Adrenal gland (tissue), 12 donors: ENCODE results near the gene RASD1. TPM values are rescaled to one million over a fixed set of nuclear protein-coding genes. Genes with fewer than 3 reads are reported as not detected.

Experiments
- DNase-seq, 7 donors: peaks; one replicate each; pipeline ENCODE4 v3.0.0-alpha.2; 2019 to 2020
- H3K27ac ChIP-seq, 5 donors: fragments of 200-600 bp; sonication (generic) in 4 of 5; 1 replicate in 3 of 5; 2 replicates in 2 of 5; pipeline versions ENCODE4 v1.5.1 to v1.8.0; 2016 to 2020; ENCODE audit warnings: mild to moderate bottlenecking in 1 of 5
- H3K27me3 ChIP-seq: fragments of 200-600 bp; 2 replicates; pipeline ENCODE4 v1.8.0; 2021
- H3K36me3 ChIP-seq, 2 donors: fragments of 200-600 bp; replicated peaks in 1 of 2; 1 replicate in 1 of 2; 2 replicates in 1 of 2; pipeline versions ENCODE4 v1.5.1 to v1.8.0; 2018 to 2022
- H3K4me1 ChIP-seq, 2 donors: fragments of 200-600 bp; replicated peaks in 1 of 2; 1 replicate in 1 of 2; 2 replicates in 1 of 2; pipeline versions ENCODE4 v1.5.1 to v1.8.0; 2018 to 2021
- H3K4me3 ChIP-seq, 4 donors: fragments of 200-600 bp; sonication (generic) in 3 of 4; one replicate each; pipeline ENCODE4 v1.5.1; 2016 to 2018
- H3K9me3 ChIP-seq, 3 donors: fragments of 200-600 bp; sonication (generic) in 1 of 3; replicated peaks in 1 of 3; 1 replicate in 2 of 3; 2 replicates in 1 of 3; pipeline versions ENCODE4 v1.5.1 to v1.8.0; 2016 to 2021
- POLR2A ChIP-seq, 2 donors: fragments of 450-650 bp; IDR thresholded peaks; one replicate each; pipeline ENCODE4 v1.6.1; 2017; ENCODE audit warnings: antibody characterized with exemption in 2 of 2, mild to moderate bottlenecking in 2 of 2, moderate library complexity in 1 of 2
- WGBS, 4 donors: extraction: QIAGEN DNeasy Blood & Tissue Kit in 2 of 4; methylation state at CpG; one replicate each; pipeline versions ENCODE4 v1.1.5 to v1.1.7; 2013 to 2017; 5-methylcytosine and 5-hydroxymethylcytosine counted together
- intact Hi-C, 2 donors: fragments of 100-400 bp; cut with DNase I; formaldehyde crosslinking; loops; one replicate each; pipeline versions ENCODE4 v1.14.1 to v1.15.0; 2022 to 2023
- polyA plus RNA-seq, 3 donors: library from polyadenylated mRNA; stranded (reverse); fragments of 200-250 nt in 2 of 3; fragments of 350-450 nt in 1 of 3; fragmentation: Illumina TruSeq in 1 of 3; extraction: RNeasy Lipid Tissue Mini Kit (QIAGEN cat#74804) in 1 of 3; gene quantifications; one replicate each; pipeline ENCODE4 v1.2.3, GENCODE V29; 2013 to 2014
- total RNA-seq, 9 donors: library from RNA; depleted of rRNA in 4 of 9; stranded (reverse); fragments of >200 nt in 4 of 9; fragments of 120-200 nt in 1 of 9; fragmentation: NEBNext Ultra II Directional in 1 of 9; extraction: Animal tissue kit (Norgen Biotek cat#: 25700) in 1 of 9; gene quantifications; one replicate each; pipeline versions ENCODE4 v1.1.0 to v1.2.4, GENCODE V29; 2013 to 2023
- TF ChIP-seq, protein P1 (sequence below), 6 experiments: fragments of 450-650 bp in 4 of 6; fragments of 200-600 bp in 2 of 6; sonication (generic) in 1 of 6; IDR thresholded peaks; 1 replicate in 5 of 6; 2 replicates in 1 of 6; pipeline versions ENCODE4 v1.5.1 to v1.8.0; 2016 to 2021; ENCODE audit warnings: antibody characterized with exemption in 6 of 6, mild to moderate bottlenecking in 2 of 6, moderate library complexity in 1 of 6
- donor health status: healthy with polysubstance abuse.
- donor health status: Bipolar disorder and iron deficiency.
- donor health status: DM: yes; HTN: yes; CAD: no.
- donor health status: DM: no; HTN: no; CAD: no.
- donor health status: DM: no; HTN: no; CAD: no.
- donor health status: DM: yes; HTN: yes; CAD: no.

The RASD1 gene
- total and polyA plus RNA-seq, 12 donors: 4.5 to 134 (median 18.4) TPM

DNA sequence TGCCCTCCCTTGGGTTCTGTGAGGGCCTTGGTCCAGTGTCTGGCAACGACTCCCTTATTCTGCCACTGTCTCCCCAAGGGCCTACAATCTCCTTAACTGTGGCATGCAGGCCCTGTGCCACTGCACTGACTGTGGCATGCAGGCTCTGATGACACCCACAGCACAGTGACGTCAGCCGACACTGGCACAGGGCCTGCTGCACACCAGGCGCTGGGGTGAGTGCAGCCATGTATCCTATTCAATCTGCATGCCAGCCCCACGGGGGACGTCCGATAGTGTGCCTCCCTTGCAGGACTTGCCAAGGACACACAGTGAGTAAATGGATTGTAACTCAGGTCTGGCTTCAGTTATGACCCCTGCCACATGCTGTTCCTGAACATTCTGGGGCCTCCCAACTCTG is 39.8 kb upstream of the RASD1 start:
- WGBS, 4 donors: 47 to 60% (median 50%) methylated on average over 1 to 7 of the region's 7 CpGs
- TF ChIP-seq, protein P1, sequence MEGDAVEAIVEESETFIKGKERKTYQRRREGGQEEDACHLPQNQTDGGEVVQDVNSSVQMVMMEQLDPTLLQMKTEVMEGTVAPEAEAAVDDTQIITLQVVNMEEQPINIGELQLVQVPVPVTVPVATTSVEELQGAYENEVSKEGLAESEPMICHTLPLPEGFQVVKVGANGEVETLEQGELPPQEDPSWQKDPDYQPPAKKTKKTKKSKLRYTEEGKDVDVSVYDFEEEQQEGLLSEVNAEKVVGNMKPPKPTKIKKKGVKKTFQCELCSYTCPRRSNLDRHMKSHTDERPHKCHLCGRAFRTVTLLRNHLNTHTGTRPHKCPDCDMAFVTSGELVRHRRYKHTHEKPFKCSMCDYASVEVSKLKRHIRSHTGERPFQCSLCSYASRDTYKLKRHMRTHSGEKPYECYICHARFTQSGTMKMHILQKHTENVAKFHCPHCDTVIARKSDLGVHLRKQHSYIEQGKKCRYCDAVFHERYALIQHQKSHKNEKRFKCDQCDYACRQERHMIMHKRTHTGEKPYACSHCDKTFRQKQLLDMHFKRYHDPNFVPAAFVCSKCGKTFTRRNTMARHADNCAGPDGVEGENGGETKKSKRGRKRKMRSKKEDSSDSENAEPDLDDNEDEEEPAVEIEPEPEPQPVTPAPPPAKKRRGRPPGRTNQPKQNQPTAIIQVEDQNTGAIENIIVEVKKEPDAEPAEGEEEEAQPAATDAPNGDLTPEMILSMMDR (IDR thresholded peaks at IDR 0.05): no peak
- no peak for TF ChIP-seq POLR2A (IDR thresholded peaks at IDR 0.05)
- H3K27ac ChIP-seq: peak overlapping the region in 3 of 5 donors; percentile 30 to 81 (median 80)
- intact Hi-C loops: no loop called here
- H3K4me1 ChIP-seq: peaks cover 0 to 21% of the 10 kb centered on the region in 2 donors
- no peaks in the 10 kb centered on the region for H3K27me3 ChIP-seq
- no peaks in the 10 kb centered on the region for H3K36me3 ChIP-seq
- no peaks in the 10 kb centered on the region for H3K9me3 ChIP-seq
- no peak overlapping the region for H3K4me3 ChIP-seq
- peak; percentile 91 to 95 (median 95) for DNase-seq

DNA sequence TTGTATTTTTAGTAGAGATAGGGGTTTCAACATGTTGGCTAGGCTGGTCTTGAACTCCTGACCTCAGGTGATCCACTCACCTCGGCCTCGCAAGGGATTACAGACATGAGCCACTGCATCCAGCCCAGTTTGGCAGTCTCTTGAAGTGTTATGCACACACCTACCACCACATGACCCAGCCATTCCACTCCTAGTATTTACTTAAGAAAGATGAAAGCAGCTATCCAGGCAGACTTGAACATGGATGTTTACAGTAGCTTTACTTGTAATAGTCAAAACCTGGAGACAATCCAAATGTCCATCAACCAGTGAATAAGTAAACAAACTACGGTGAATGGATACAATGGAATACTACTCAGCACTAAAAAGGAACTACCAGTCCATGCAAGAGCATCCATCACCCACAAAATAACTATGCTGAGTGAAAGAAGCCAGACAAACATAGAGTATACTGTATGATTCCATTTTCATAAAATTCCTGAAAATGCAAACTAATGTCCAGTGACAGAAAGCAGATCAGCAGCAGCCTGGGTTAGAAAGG is 37.8 kb upstream of the RASD1 start:
- TF ChIP-seq, protein P1 (IDR thresholded peaks at IDR 0.05): no peak
- TF ChIP-seq POLR2A (IDR thresholded peaks at IDR 0.05): no peak
- Histone ChIP-seq H3K27ac (no peak overlapping the region), H3K4me3 (no peak overlapping the region), H3K9me3 (no peaks in the 10 kb centered on the region), H3K27me3 (no peaks in the 10 kb centered on the region), H3K4me1 (peaks cover 0 to 13% of the 10 kb centered on the region in 2 donors), H3K36me3 (no peaks in the 10 kb centered on the region)
- WGBS, 4 donors: 94 to 100% (median 96%) methylated on average over 3 of the region's 3 CpGs
- no peak for DNase-seq
- intact Hi-C loops: no loop called here

- H3K9me3 ChIP-seq: no peaks in the 10 kb centered on the region
- TF ChIP-seq, protein P1 (IDR thresholded peaks at IDR 0.05): no peak
- TF ChIP-seq POLR2A (IDR thresholded peaks at IDR 0.05): no peak
- peaks cover 0 to 12% of the 10 kb centered on the region in 2 donors for H3K4me1 ChIP-seq
- H3K27ac ChIP-seq: no peak overlapping the region
- intact Hi-C loops: no loop called here
- no peaks in the 10 kb centered on the region for H3K27me3 ChIP-seq
- 88 to 96% (median 89%) methylated on average over 1 of the region's 1 CpG for WGBS, 4 donors
- H3K4me3 ChIP-seq: no peak overlapping the region
- no peak for DNase-seq
- no peaks in the 10 kb centered on the region for H3K36me3 ChIP-seq
These were observed 36.8 kb upstream of the RASD1 start for GRCh38 chr17:17532991-17533390.

DNA sequence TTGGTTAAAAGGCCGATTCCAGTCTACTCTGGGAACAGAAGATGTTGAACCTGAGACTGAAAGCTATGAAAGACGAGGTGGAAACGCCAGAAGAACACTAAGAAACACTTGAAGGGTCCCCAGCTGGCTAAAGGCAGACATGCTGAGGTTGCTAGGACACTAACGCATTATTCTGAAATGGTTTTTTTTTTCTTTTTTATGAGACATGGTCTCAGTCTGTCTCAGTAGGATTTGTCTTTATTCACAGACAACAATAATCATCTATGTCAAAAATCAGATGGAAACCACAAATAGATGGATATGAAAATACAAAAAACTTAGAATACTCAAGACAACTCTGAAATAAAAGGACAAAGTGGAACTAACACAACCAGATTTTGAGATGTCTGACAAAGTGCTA is 35.0 kb upstream of the RASD1 start:
- no peaks in the 10 kb centered on the region for H3K27me3 ChIP-seq
- H3K4me3 ChIP-seq: no peak overlapping the region
- no peak for DNase-seq
- peaks cover 4 to 14% of the 10 kb centered on the region in 2 donors for H3K4me1 ChIP-seq
- H3K36me3 ChIP-seq: no peaks in the 10 kb centered on the region
- 85 to 93% (median 89%) methylated on average over 4 of the region's 4 CpGs for WGBS, 4 donors
- TF ChIP-seq, protein P1 (IDR thresholded peaks at IDR 0.05): no peak
- TF ChIP-seq POLR2A (IDR thresholded peaks at IDR 0.05): no peak
- H3K27ac ChIP-seq: no peak overlapping the region
- H3K9me3 ChIP-seq: no peaks in the 10 kb centered on the region
- intact Hi-C loops: no loop called here
